Natural killer cell treated with Interleukin-12 subunit alpha and Interleukin-12 subunit beta and Interleukin-15 and Interleukin-18, amount 100 ng/mL, for 72 hours (primary cell): ENCODE data around the gene CPA2. TPM values are rescaled to one million over a fixed set of nuclear protein-coding genes. Genes with fewer than 3 reads are reported as not detected.

Experiments
- ATAC-seq, 2 donors: fragments of 150-1000 bp; cut with Tn5 transposase in 1 of 2; sonication (Bioruptor Pico), chemical (Tn5 transposase) in 1 of 2; 2 replicates each; pipeline ENCODE4 v1.10.0; 2021
- DNase-seq: peaks from one replicate; pipeline ENCODE4 v3.0.0; 2022; ENCODE audit warnings: low spot score
- H3K27ac Mint-ChIP-seq, 2 donors: 1 replicate in 1 of 2; 2 replicates in 1 of 2; pipeline ENCODE4 v1.8.0; 2022; ENCODE audit warnings: mixed read lengths in 2 of 2, mild to moderate bottlenecking in 1 of 2, moderate library complexity in 1 of 2
- H3K27me3 Mint-ChIP-seq, 2 donors: 1 replicate in 1 of 2; 2 replicates in 1 of 2; pipeline ENCODE4 v1.8.0; 2022; ENCODE audit warnings: mixed read lengths in 2 of 2
- H3K36me3 Mint-ChIP-seq: one replicate; pipeline ENCODE4 v1.8.0; 2022; ENCODE audit warnings: mixed read lengths
- H3K4me1 Mint-ChIP-seq, 2 donors: 1 replicate in 1 of 2; 2 replicates in 1 of 2; pipeline ENCODE4 v1.8.0; 2022; ENCODE audit warnings: low read depth in 2 of 2, mixed read lengths in 2 of 2, mild to moderate bottlenecking in 1 of 2
- H3K4me3 Mint-ChIP-seq: one replicate; pipeline ENCODE4 v1.8.0; 2022; ENCODE audit warnings: mixed read lengths
- H3K9me3 Mint-ChIP-seq: 2 replicates; pipeline ENCODE4 v1.8.0; 2022; ENCODE audit warnings: mixed read lengths
- total RNA-seq, 2 donors: library from RNA; stranded (reverse); gene quantifications; one replicate each; pipeline ENCODE4 v1.2.3, GENCODE V29; 2022

The CPA2 gene
- total RNA-seq, 2 donors from 2014 or later: not detected

- H3K27me3 Mint-ChIP-seq: peaks cover 14 to 30% of the 10 kb centered on the region in 2 donors
- no peak overlapping the region for H3K27ac Mint-ChIP-seq
- no peaks in the 10 kb centered on the region for H3K4me1 Mint-ChIP-seq
- no peak for DNase-seq
- ATAC-seq: no peak
- no peaks in the 10 kb centered on the region for H3K36me3 Mint-ChIP-seq
- H3K4me3 Mint-ChIP-seq: no peak overlapping the region
- no peaks in the 10 kb centered on the region for H3K9me3 Mint-ChIP-seq
Observed at GRCh38 chr7:130268463-130269317, 2.0 kb downstream of the CPA2 start.

GRCh38 chr7:130269318-130269694 is 2.6 kb downstream of the CPA2 start:
- Mint-ChIP-seq H3K27me3 (peaks cover 16 to 36% of the 10 kb centered on the region in 2 donors), H3K4me3 (no peak overlapping the region), H3K4me1 (no peaks in the 10 kb centered on the region), H3K27ac (no peak overlapping the region), H3K36me3 (no peaks in the 10 kb centered on the region), H3K9me3 (no peaks in the 10 kb centered on the region)
- no peak for ATAC-seq
- no peak for DNase-seq

- Mint-ChIP-seq H3K9me3 (no peaks in the 10 kb centered on the region), H3K4me1 (no peaks in the 10 kb centered on the region), H3K4me3 (no peak overlapping the region), H3K27ac (no peak overlapping the region), H3K27me3 (peaks cover 17 to 41% of the 10 kb centered on the region in 2 donors), H3K36me3 (no peaks in the 10 kb centered on the region)
- ATAC-seq (no peak), DNase-seq (no peak)
Observed at GRCh38 chr7:130270947-130271800, 4.5 kb downstream of the CPA2 start.

GRCh38 chr7:130272381-130273080 is 5.9 kb downstream of the CPA2 start:
- Mint-ChIP-seq H3K9me3 (no peaks in the 10 kb centered on the region), H3K4me3 (no peak overlapping the region), H3K36me3 (no peaks in the 10 kb centered on the region), H3K27me3 (peaks cover 23 to 53% of the 10 kb centered on the region in 2 donors), H3K27ac (no peak overlapping the region), H3K4me1 (no peaks in the 10 kb centered on the region)
- DNase-seq: no peak
- no peak for ATAC-seq

GRCh38 chr7:130273081-130273932 is 6.6 kb downstream of the CPA2 start:
- Mint-ChIP-seq H3K4me1 (no peaks in the 10 kb centered on the region), H3K4me3 (no peak overlapping the region), H3K9me3 (no peaks in the 10 kb centered on the region), H3K27me3 (peaks cover 19 to 50% of the 10 kb centered on the region in 2 donors), H3K27ac (no peak overlapping the region), H3K36me3 (no peaks in the 10 kb centered on the region)
- ATAC-seq: no peak
- no peak for DNase-seq

- no peaks in the 10 kb centered on the region for H3K4me1 Mint-ChIP-seq
- ATAC-seq (no peak), DNase-seq (no peak)
- no peaks in the 10 kb centered on the region for H3K36me3 Mint-ChIP-seq
- H3K4me3 Mint-ChIP-seq: no peak overlapping the region
- H3K9me3 Mint-ChIP-seq: no peaks in the 10 kb centered on the region
- peaks cover 19 to 50% of the 10 kb centered on the region in 2 donors for H3K27me3 Mint-ChIP-seq
- H3K27ac Mint-ChIP-seq: no peak overlapping the region
Observed at GRCh38 chr7:130273933-130274255, 7.2 kb downstream of the CPA2 start.

GRCh38 chr7:130274296-130274695 is 7.6 kb downstream of the CPA2 start:
- Mint-ChIP-seq H3K36me3 (no peaks in the 10 kb centered on the region), H3K4me1 (no peaks in the 10 kb centered on the region), H3K27ac (no peak overlapping the region), H3K9me3 (no peaks in the 10 kb centered on the region), H3K4me3 (no peak overlapping the region), H3K27me3 (peaks cover 20 to 50% of the 10 kb centered on the region in 2 donors)
- DNase-seq (no peak), ATAC-seq (no peak)

GRCh38 chr7:130274983-130275591 is 8.4 kb downstream of the CPA2 start:
- H3K9me3 Mint-ChIP-seq: no peaks in the 10 kb centered on the region
- DNase-seq (no peak), ATAC-seq (no peak)
- no peak overlapping the region for H3K4me3 Mint-ChIP-seq
- no peaks in the 10 kb centered on the region for H3K4me1 Mint-ChIP-seq
- H3K27me3 Mint-ChIP-seq: peaks cover 21 to 42% of the 10 kb centered on the region in 2 donors
- no peak overlapping the region for H3K27ac Mint-ChIP-seq
- no peaks in the 10 kb centered on the region for H3K36me3 Mint-ChIP-seq

GRCh38 chr7:130275826-130276297 is 9.2 kb downstream of the CPA2 start:
- ATAC-seq: no peak
- H3K9me3 Mint-ChIP-seq: no peaks in the 10 kb centered on the region
- H3K4me3 Mint-ChIP-seq: no peak overlapping the region
- no peak overlapping the region for H3K27ac Mint-ChIP-seq
- H3K4me1 Mint-ChIP-seq: no peaks in the 10 kb centered on the region
- H3K27me3 Mint-ChIP-seq: peaks cover 21 to 42% of the 10 kb centered on the region in 2 donors
- no peak for DNase-seq
- no peaks in the 10 kb centered on the region for H3K36me3 Mint-ChIP-seq

- Mint-ChIP-seq H3K36me3 (no peaks in the 10 kb centered on the region), H3K27me3 (peaks cover 21 to 42% of the 10 kb centered on the region in 2 donors), H3K4me1 (no peaks in the 10 kb centered on the region), H3K9me3 (no peaks in the 10 kb centered on the region), H3K27ac (no peak overlapping the region), H3K4me3 (no peak overlapping the region)
- ATAC-seq (no peak), DNase-seq (no peak)
Observed at GRCh38 chr7:130276796-130277762, 10.4 kb downstream of the CPA2 start.

- ATAC-seq (no peak), DNase-seq (no peak)
- Mint-ChIP-seq H3K27ac (no peak overlapping the region), H3K36me3 (no peaks in the 10 kb centered on the region), H3K4me3 (no peak overlapping the region), H3K9me3 (no peaks in the 10 kb centered on the region), H3K27me3 (peaks cover 21 to 42% of the 10 kb centered on the region in 2 donors), H3K4me1 (no peaks in the 10 kb centered on the region)
Observed at GRCh38 chr7:130277763-130278643, 11.3 kb downstream of the CPA2 start.
